KOPT-K1 (cell line): Measurements from ENCODE around the gene TMEM79.
"Not testable (repeated sequence)": the region's sequence is repeated elsewhere in the genome, so short reads cannot be mapped to it uniquely, and the experiment has no call there.

Experiments used
- H3K27ac ChIP-seq: fragments of 200-600 bp; sonication (generic); 2 replicates; pipeline ENCODE4 v1.5.1; 2016; ENCODE audit warnings: antibody characterized with exemption, mild to moderate bottlenecking, low read depth, low read length; ENCODE audit not compliant: poor library complexity, severe bottlenecking
- H3K36me3 ChIP-seq: fragments of 200-600 bp; sonication (generic); 2 replicates; pipeline ENCODE4 v1.5.1; 2017; ENCODE audit warnings: antibody characterized with exemption, mild to moderate bottlenecking, low read length, moderate library complexity; ENCODE audit not compliant: insufficient read depth
- H3K9me3 ChIP-seq: fragments of 200-600 bp; sonication (generic); 2 replicates; pipeline ENCODE4 v1.5.1; 2017; ENCODE audit warnings: antibody characterized with exemption, low read length, mild to moderate bottlenecking; ENCODE audit not compliant: insufficient read depth, poor library complexity, severe bottlenecking

The TMEM79 gene

GRCh38 chr1:156308078-156308477 is 24.0 kb downstream of the TMEM79 start:
- H3K27ac ChIP-seq: no peak overlapping the region
- no peaks in the 10 kb centered on the region for H3K9me3 ChIP-seq
- H3K36me3 ChIP-seq: peaks cover 97% of the 10 kb centered on the region

GRCh38 chr1:156310962-156311361 is 26.8 kb downstream of the TMEM79 start:
- peaks cover 100% of the 10 kb centered on the region for H3K36me3 ChIP-seq
- H3K27ac ChIP-seq: no peak overlapping the region
- H3K9me3 ChIP-seq: no peaks in the 10 kb centered on the region

DNA sequence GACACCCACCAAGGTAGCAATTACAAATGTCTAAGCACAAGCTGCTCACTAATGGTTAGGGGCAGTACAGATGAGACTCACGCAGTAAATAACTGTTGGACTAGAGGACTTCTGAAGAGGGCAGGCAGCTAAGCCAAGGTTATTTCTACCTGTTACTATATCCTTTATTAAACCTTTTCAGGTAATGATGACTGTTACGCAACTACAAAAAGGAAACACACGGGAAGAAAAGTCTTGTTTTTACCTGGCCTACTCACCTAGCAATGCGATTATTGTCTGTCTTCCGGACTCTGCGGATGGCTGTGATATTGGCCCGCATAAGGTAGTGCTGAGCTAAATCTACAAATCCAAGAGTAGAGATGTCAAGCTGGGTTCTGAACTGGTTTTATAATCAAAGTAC is 32.8 kb downstream of the TMEM79 start:
- H3K9me3 ChIP-seq: no peaks in the 10 kb centered on the region
- peaks cover 100% of the 10 kb centered on the region for H3K36me3 ChIP-seq

GRCh38 chr1:156319664-156320063 is 35.5 kb downstream of the TMEM79 start:
- Histone ChIP-seq H3K27ac (no peak overlapping the region), H3K36me3 (peaks cover 99% of the 10 kb centered on the region)

More for the DNA sequence above, 32.8 kb downstream of the TMEM79 start:
- H3K27ac ChIP-seq: no peak overlapping the region

GRCh38 chr1:156320560-156320959 is 36.4 kb downstream of the TMEM79 start:
- H3K9me3 ChIP-seq: no peaks in the 10 kb centered on the region
- H3K36me3 ChIP-seq: peaks cover 99% of the 10 kb centered on the region

More at GRCh38 chr1:156319664-156320063, 35.5 kb downstream of the TMEM79 start:
- no peaks in the 10 kb centered on the region for H3K9me3 ChIP-seq

DNA sequence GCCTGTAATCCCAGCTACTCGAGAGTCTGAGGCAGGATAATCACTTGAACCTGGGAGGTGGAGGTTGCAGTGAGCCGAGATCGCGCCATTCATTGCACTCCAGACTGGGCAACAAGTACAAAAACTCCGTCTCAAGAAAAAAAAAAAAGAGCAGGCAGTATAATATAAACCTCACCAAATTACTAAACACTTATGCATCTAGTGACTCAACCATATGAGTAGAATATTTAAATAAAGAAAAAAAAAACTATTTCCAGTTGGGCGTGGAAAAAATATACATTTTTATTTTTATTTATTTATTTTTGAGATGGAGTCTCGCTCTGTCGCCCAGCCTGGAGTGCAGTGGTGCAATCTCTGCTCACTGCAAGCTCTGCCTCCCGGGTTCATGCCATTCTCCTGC is 39.1 kb downstream of the TMEM79 start:
- H3K36me3 ChIP-seq: peaks cover 89% of the 10 kb centered on the region
- H3K9me3 ChIP-seq, H3K27ac ChIP-seq: not testable (repeated sequence)

More at GRCh38 chr1:156320560-156320959, 36.4 kb downstream of the TMEM79 start:
- no peak overlapping the region for H3K27ac ChIP-seq

- Histone ChIP-seq H3K36me3 (peaks cover 53% of the 10 kb centered on the region), H3K9me3 (no peaks in the 10 kb centered on the region), H3K27ac (peak overlapping the region; percentile 93)
Observed at GRCh38 chr1:156336242-156336641, 52.1 kb downstream of the TMEM79 start.

DNA sequence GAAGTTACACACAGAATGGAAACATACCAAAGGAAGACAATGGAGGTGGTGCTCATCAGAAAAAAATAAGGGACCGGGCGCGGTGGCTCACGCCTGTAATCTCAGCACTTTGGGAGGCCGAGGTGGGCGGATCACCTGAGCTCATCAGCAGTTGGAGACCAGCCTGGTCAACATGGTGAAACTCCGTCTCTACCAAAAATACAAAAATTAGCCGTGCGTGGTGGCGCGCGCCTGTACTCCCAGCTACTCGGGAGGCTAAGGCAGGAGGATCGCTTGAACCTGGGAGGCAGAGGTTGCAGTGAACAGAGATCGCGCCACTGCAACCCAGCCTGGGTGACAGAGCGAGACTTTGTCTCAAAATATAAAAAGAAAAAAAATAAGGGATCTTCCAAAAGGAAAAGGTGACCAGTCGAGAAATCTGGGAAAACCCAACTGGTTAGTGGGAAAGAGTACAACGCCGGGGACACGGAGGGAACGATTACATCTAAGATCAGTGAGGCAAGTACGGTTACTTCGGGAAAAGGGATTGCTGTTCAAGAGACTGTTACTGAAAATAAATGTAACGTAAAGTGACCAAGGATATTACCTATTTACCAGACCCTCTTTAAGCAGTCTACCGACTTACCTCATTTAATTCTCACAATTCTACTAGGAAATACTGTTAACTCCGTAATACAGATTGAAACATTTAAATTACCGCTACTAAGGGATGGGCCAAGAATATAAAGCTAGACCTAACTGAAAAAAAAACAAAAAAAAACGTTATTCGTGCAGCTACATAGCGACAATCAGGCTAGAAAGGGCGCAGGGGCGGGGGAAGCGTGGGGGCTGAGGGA is 53.1 kb downstream of the TMEM79 start:
- H3K27ac ChIP-seq: peak overlapping the region; percentile 93
- peaks cover 43% of the 10 kb centered on the region for H3K36me3 ChIP-seq
- H3K9me3 ChIP-seq: no peaks in the 10 kb centered on the region

DNA sequence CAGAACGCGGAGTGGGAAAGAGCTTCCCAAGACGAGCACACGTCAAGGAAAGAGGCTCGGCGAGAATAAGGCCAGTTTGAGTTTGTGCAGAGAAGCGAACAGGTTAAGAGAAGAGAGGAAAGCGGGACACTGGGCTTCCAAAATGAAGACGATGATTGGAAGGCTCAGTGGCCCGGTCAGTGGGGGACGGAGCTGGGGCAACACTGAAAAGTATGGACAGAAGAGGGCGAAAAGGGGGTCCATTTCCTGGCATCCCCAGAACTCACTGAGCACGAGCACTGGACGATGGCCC is 53.7 kb downstream of the TMEM79 start:
- Histone ChIP-seq H3K36me3 (peaks cover 37% of the 10 kb centered on the region), H3K27ac (peak overlapping the region; percentile 93), H3K9me3 (no peaks in the 10 kb centered on the region)

DNA sequence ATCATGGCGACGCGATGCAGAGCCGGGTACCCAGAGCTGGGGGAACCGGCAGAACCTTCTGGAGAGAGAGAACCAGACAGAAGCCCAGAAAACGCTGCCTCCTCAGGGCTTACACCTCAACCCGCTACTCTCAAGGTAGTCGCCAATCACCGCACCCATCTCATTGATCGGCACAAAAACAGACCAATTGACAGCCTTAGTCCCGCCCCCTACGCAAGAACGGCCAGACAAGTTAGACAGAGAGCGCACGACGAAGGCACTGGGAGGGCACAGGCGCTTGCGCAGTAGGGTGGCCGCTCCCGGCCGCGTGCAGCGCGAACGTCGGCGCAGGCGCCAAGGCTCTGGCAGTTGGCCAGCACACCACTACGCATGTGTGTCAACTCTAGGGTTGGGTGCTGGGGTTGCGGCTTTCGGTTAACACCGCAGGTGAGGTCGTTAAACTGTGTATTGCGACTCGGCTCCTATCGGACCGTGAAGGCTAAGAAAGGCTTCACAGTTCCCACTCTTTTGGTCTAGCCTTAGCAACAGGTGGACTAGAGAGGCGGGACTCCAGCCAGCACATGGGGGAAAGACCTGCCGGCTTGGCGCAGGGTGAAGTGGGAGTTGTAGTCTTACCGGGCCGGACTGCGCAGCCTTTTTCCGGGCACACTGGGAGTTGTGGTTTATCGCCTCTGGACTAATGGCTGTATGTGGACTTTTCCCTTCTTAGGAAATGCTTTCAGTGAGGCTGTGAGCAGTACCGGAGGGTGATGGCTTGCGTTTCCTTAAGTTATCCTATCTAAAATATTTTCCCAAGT is 54.3 kb downstream of the TMEM79 start, which contains the start of the genes CCT3 and TSACC:
Gene CCT3 (minus strand): TSS at position 113 of the 797 bp plus-strand sequence. CDS start 108 bp downstream, at position 5.
Gene TSACC (plus strand): TSS at position 347 of the 797 bp plus-strand sequence. CDS start 1,232 bp downstream, outside the sequence.
- Histone ChIP-seq H3K9me3 (no peaks in the 10 kb centered on the region), H3K27ac (peak within 1 kb of the TSS; percentile 93), H3K36me3 (peaks cover 32% of the 10 kb centered on the region)
